ENCODE measurements around the gene MYT1. TPM values are rescaled to one million over a fixed set of nuclear protein-coding genes. Genes with fewer than 3 reads are reported as not detected.

The MYT1 gene
- total and polyA plus RNA-seq, 2 of the 8 experiments (the other 6 are each of a cell fraction or from before 2014, with no cell fraction given) = 0.63 to 2.0 TPM

DNA sequence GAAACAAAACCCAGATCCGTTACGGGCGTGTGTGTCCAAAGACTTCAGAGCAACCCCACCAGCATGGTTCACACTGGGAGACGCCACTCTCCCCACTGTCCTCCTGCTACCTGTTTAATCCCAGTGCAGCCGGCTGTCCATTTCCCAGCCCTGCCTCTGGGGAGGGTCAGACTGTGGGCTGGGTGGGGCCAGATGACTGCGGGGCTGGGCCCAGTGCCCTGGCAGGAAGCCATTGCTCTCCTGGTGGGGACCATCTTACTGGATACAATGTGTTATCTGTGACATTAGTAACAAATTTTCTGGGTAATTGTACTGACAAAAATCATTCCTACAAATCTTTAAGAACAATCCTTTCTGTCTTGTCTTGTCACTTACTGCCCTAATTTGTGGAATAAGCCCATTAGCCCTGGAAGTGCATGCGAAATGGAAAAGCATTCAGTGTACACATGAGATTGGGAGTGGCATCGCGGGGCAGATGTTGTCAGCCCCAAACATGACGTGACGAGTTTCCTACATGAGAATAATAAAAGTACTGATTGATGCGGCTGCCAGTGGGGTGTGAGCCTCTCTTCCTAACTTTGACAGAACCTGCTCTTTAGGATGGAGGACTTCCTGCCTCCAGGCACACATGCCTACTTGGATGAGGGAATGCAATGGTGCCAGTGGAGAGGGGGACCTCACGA, 53.4 kb downstream of the MYT1 start (continued):
- TF ChIP-seq NANOG (IDR thresholded peaks at IDR 0.05; ENCODE audit: insufficient read depth, low read depth, low read length, poor library complexity, severe bottlenecking) (no peak), SRF (IDR thresholded peaks at IDR 0.05; ENCODE audit: low read depth, low read length) (no peak), JUND (IDR thresholded peaks at IDR 0.05; ENCODE audit: low read length) (no peak), EGR1 (IDR thresholded peaks at IDR 0.05; ENCODE audit: borderline replicate concordance, low read depth, low read length) (no peak)
- TF ChIP-seq, protein P1, sequence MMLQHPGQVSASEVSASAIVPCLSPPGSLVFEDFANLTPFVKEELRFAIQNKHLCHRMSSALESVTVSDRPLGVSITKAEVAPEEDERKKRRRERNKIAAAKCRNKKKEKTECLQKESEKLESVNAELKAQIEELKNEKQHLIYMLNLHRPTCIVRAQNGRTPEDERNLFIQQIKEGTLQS (IDR thresholded peaks at IDR 0.05; ENCODE audit: insufficient read depth, low read depth, low read length) = no peak

All from H1 (cell line).